ENCODE data around the gene TYRO3. TPM values are rescaled to one million over a fixed set of nuclear protein-coding genes. Genes with fewer than 3 reads are reported as not detected.

Gene TYRO3
- total and polyA plus RNA-seq, 2 experiments from 2014 or later = 71.0 to 109 TPM

- Histone ChIP-seq H3K4me1 (ENCODE audit: insufficient read depth) (peaks cover 6% of the 10 kb centered on the region), H3K9me3 (ENCODE audit: low read depth) (no peaks in the 10 kb centered on the region), H3K27me3 (no peaks in the 10 kb centered on the region), H3K4me3 (no peak overlapping the region), H3K36me3 (replicated peaks; ENCODE audit: insufficient read depth, low read depth) (no peaks in the 10 kb centered on the region), H2AFZ (no peak overlapping the region), H3K27ac (no peak overlapping the region), H4K20me1 (ENCODE audit: insufficient read depth, poor library complexity, severe bottlenecking) (no peaks in the 10 kb centered on the region), H3K4me2 (no peak overlapping the region), H3K79me2 (peaks cover 16% of the 10 kb centered on the region), H3K9me2 (replicated peaks; ENCODE audit: insufficient read depth) (no peaks in the 10 kb centered on the region)
- TF ChIP-seq EZH2phosphoT487 (IDR thresholded peaks at IDR 0.05; ENCODE audit: low read depth, severe bottlenecking, unreplicated experiment) (no peak), EZH2 (IDR thresholded peaks at IDR 0.05; ENCODE audit: borderline replicate concordance) (no peak), CTCF (IDR thresholded peaks at IDR 0.05; ENCODE audit: poor library complexity) (no peak)
- DNase-seq (ENCODE audit: low spot score) = no peak
- 84% methylated on average over 13 of the region's 13 CpGs for WGBS (ENCODE audit: low lambda C conversion rate, missing lambda C conversion rate)
These were observed 11.9 kb upstream of the TYRO3 start for GRCh38 chr15:41546851-41547786.

DNA sequence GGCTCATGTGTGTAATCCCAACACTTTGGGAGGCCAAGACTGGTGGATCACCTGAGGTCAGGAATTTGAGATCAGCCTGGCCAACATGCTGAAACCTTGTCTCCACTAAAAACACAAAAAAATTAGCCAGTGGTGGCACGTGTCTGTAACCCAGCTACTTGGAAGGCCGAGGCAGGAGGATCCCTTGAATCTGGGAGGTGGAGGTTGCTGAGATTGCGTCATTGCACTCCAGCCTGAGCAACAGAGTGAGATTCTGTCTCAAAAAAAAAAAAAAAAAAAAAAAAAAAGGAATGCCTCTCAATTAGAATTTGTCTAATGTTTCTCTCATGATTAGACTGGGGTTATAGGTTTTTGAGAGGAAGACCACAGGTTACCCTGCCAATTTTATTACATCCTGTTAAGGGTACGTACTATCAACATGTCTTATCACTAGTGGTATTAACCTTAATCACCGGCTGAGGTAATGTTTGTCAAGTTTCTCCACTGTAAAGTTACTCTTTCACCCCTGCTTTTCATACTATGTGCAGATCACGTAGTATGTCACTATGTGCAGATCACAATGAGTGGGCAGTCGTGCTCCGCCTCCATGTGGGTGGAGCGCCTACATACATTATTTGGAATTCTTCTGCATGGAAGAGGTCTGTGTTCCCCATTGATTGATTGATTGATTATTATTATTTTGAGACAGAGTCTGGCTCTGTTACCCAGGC is 8.8 kb upstream of the TYRO3 start:
- no peaks in the 10 kb centered on the region for H3K9me3 ChIP-seq (ENCODE audit: low read depth)
- no peak overlapping the region for H3K4me3 ChIP-seq
- H3K27me3 ChIP-seq = no peaks in the 10 kb centered on the region
- H4K20me1 ChIP-seq (ENCODE audit: insufficient read depth, poor library complexity, severe bottlenecking) = no peaks in the 10 kb centered on the region
- no peaks in the 10 kb centered on the region for H3K9me2 ChIP-seq (replicated peaks; ENCODE audit: insufficient read depth)
- TF ChIP-seq EZH2phosphoT487 (IDR thresholded peaks at IDR 0.05; ENCODE audit: low read depth, severe bottlenecking, unreplicated experiment) (no peak), EZH2 (IDR thresholded peaks at IDR 0.05; ENCODE audit: borderline replicate concordance) (no peak), CTCF (IDR thresholded peaks at IDR 0.05; ENCODE audit: poor library complexity) (no peak)
- H3K4me2 ChIP-seq = no peak overlapping the region
- whole genome bisulfite sequencing (ENCODE audit: low lambda C conversion rate, missing lambda C conversion rate) = 53% methylated on average over 9 of the region's 9 CpGs
- DNase-seq (ENCODE audit: low spot score) = peak; percentile 63
- H3K27ac ChIP-seq = peak overlapping the region; percentile 78
- no peaks in the 10 kb centered on the region for H3K36me3 ChIP-seq (replicated peaks; ENCODE audit: insufficient read depth, low read depth)
- no peaks in the 10 kb centered on the region for H3K4me1 ChIP-seq (ENCODE audit: insufficient read depth)
- H2AFZ ChIP-seq = no peak overlapping the region
- no peaks in the 10 kb centered on the region for H3K79me2 ChIP-seq

DNA sequence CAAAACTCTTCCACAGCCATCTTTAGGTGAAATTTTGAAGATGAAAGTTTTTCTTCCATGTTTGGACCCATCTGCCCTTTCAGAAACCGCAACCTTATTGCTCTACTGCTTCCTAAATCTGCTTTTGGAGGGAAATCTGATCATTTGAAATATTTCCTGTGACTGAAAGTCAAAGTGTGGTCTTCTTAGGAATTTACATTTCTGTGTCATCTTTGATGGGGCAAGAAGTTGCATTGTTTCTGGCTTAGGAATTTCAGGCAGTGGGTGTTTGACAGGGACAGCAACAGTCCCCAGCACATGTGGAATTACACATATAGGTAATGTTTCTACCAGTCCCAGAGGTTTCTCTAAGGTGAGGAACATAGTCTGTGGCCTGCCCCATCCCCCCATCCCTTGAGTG is 5.3 kb upstream of the TYRO3 start:
- no peak overlapping the region for H3K27ac ChIP-seq
- TF ChIP-seq EZH2 (IDR thresholded peaks at IDR 0.05; ENCODE audit: borderline replicate concordance) (no peak), CTCF (IDR thresholded peaks at IDR 0.05; ENCODE audit: poor library complexity) (no peak), EZH2phosphoT487 (IDR thresholded peaks at IDR 0.05; ENCODE audit: low read depth, severe bottlenecking, unreplicated experiment) (no peak)
- 96% methylated on average over 1 of the region's 1 CpG for WGBS (ENCODE audit: low lambda C conversion rate, missing lambda C conversion rate)
- no peaks in the 10 kb centered on the region for H3K27me3 ChIP-seq
- H3K36me3 ChIP-seq (replicated peaks; ENCODE audit: insufficient read depth, low read depth) = no peaks in the 10 kb centered on the region
- no peak overlapping the region for H2AFZ ChIP-seq
- DNase-seq (ENCODE audit: low spot score) = no peak
- no peak overlapping the region for H3K4me2 ChIP-seq
- no peaks in the 10 kb centered on the region for H3K9me3 ChIP-seq (ENCODE audit: low read depth)
- H3K79me2 ChIP-seq = no peaks in the 10 kb centered on the region
- no peak overlapping the region for H3K4me3 ChIP-seq
- H4K20me1 ChIP-seq (ENCODE audit: insufficient read depth, poor library complexity, severe bottlenecking) = no peaks in the 10 kb centered on the region
- no peaks in the 10 kb centered on the region for H3K9me2 ChIP-seq (replicated peaks; ENCODE audit: insufficient read depth)
- peaks cover 8% of the 10 kb centered on the region for H3K4me1 ChIP-seq (ENCODE audit: insufficient read depth)

Data from hepatocyte (in vitro differentiated cells).